Stimulated activated CD8-positive, alpha-beta memory T cell treated with anti-CD3 and anti-CD28 coated beads, Interleukin-2, amount 100 ng/mL, for 48 hours (primary cell): ENCODE data around the gene TFAP2E.

ENCODE experiments used
- DNase-seq, 2 donors: peaks; one replicate each; pipeline ENCODE4 v3.0.0-alpha.2; 2020; ENCODE audit warnings: low read depth in 2 of 2

Gene TFAP2E

GRCh38 chr1:35644204-35644603 is 71.1 kb downstream of the TFAP2E start:
- no peak for DNase-seq
